Activated T-cell treated with anti-CD3 and anti-CD28 coated beads for 24 hours (primary cell): ENCODE results near the gene TBC1D7.
A peak's percentile ranks its signal among the peaks of the same experiment; 100 is the strongest.

ENCODE experiments used
- DNase-seq: peaks from one replicate; pipeline ENCODE4 v3.0.0-alpha.2; 2020; ENCODE audit warnings: low read depth

Gene TBC1D7

GRCh38 chr6:13328076-13328874, at the start of gene TBC1D7:
Gene TBC1D7, minus strand, starts transcription at chr6:13328537. Its CDS starts 1,639 bp downstream, at chr6:13326898.
- peak; percentile 90 for DNase-seq

- no peak for DNase-seq
Observed at GRCh38 chr6:13377054-13377758, 48.9 kb upstream of the TBC1D7 start.

GRCh38 chr6:13375360-13375878, 47.1 kb upstream of the TBC1D7 start:
- DNase-seq = peak; percentile 46

- DNase-seq = no peak
Observed at GRCh38 chr6:13373919-13374318, 45.6 kb upstream of the TBC1D7 start.

GRCh38 chr6:13373488-13373886, 45.1 kb upstream of the TBC1D7 start:
- no peak for DNase-seq

GRCh38 chr6:13372688-13373487, 44.6 kb upstream of the TBC1D7 start:
- no peak for DNase-seq

GRCh38 chr6:13372076-13372475, 43.7 kb upstream of the TBC1D7 start:
- no peak for DNase-seq

- DNase-seq = no peak
Observed at GRCh38 chr6:13371421-13372072, 43.2 kb upstream of the TBC1D7 start.

- DNase-seq = no peak
Observed at GRCh38 chr6:13370623-13371022, 42.3 kb upstream of the TBC1D7 start.

GRCh38 chr6:13369591-13369990, 41.3 kb upstream of the TBC1D7 start:
- DNase-seq = no peak

- no peak for DNase-seq
Observed at GRCh38 chr6:13368731-13369115, 40.4 kb upstream of the TBC1D7 start.

- DNase-seq = no peak
Observed at GRCh38 chr6:13368079-13368730, 39.9 kb upstream of the TBC1D7 start.

- no peak for DNase-seq
Observed at GRCh38 chr6:13367396-13367795, 39.1 kb upstream of the TBC1D7 start.

GRCh38 chr6:13365320-13365719, 37.0 kb upstream of the TBC1D7 start:
- DNase-seq = no peak

GRCh38 chr6:13364842-13365241, 36.5 kb upstream of the TBC1D7 start:
- no peak for DNase-seq

- no peak for DNase-seq
Observed at GRCh38 chr6:13362412-13362811, 34.1 kb upstream of the TBC1D7 start.

- no peak for DNase-seq
Observed at GRCh38 chr6:13360671-13361540, 32.6 kb upstream of the TBC1D7 start.

GRCh38 chr6:13359287-13359686, 30.9 kb upstream of the TBC1D7 start:
- no peak for DNase-seq

- DNase-seq = no peak
Observed at GRCh38 chr6:13358511-13358910, 30.2 kb upstream of the TBC1D7 start.

- DNase-seq = no peak
Observed at GRCh38 chr6:13357551-13358075, 29.3 kb upstream of the TBC1D7 start.
